PC-9 (cell line): ENCODE data around the gene LHX6. TPM values are rescaled to one million over a fixed set of nuclear protein-coding genes. Genes with fewer than 3 reads are reported as not detected.

ENCODE experiments used
- BruUV-seq: library from RNA; stranded (reverse); fragments of 400-500 nt; replicated peaks from 2 replicates; lab custom pipeline; 2021; lab: Mats Ljungman, UMichigan
- CTCF ChIA-PET: fragments of 300-600 bp; sonication (Branson Sonifier 250); formaldehyde crosslinking; loops from one replicate; lab custom pipeline; 2022; ENCODE audit warnings: antibody characterized with exemption; lab: Charles Lee
- POLR2A ChIA-PET: fragments of 300-600 bp; sonication (Branson Sonifier 250); formaldehyde crosslinking; loops from one replicate; lab custom pipeline; 2022; ENCODE audit warnings: antibody characterized with exemption; ENCODE audit not compliant: unreplicated experiment; lab: Charles Lee
- DNase-seq, 2 experiments: peaks; one replicate each; pipeline versions ENCODE4 v3.0.0 to v3.0.0-alpha.2; 2015 to 2022; ENCODE audit warnings: mixed read lengths in 1 of 2
- H2AFZ ChIP-seq: fragments of 200-600 bp; sonication (generic); 2 replicates; pipeline ENCODE4 v1.8.1; 2017; ENCODE audit warnings: antibody characterized with exemption
- H3F3A ChIP-seq: fragments of 200-600 bp; sonication (generic); 2 replicates; pipeline ENCODE4 v1.8.1; 2017; ENCODE audit warnings: antibody characterized with exemption, mild to moderate bottlenecking, low read depth; ENCODE audit not compliant: insufficient read depth
- H3K27ac ChIP-seq: fragments of 200-600 bp; sonication (generic); 2 replicates; pipeline ENCODE4 v1.6.1; 2016; ENCODE audit warnings: mixed run types
- H3K27me3 ChIP-seq: fragments of 200-600 bp; sonication (generic); 2 replicates; pipeline ENCODE4 v1.6.1; 2016; ENCODE audit warnings: low read depth, mixed run types; ENCODE audit not compliant: insufficient read depth
- H3K36me3 ChIP-seq: fragments of 200-600 bp; sonication (generic); 2 replicates; pipeline ENCODE4 v1.6.1; 2016; ENCODE audit warnings: low read depth, mixed run types
- H3K4me1 ChIP-seq: fragments of 200-600 bp; sonication (generic); replicated peaks from 2 replicates; pipeline ENCODE4 v1.6.1; 2016; ENCODE audit warnings: mixed run types; ENCODE audit not compliant: insufficient read depth
- H3K4me2 ChIP-seq: fragments of 200-600 bp; sonication (generic); 2 replicates; pipeline ENCODE4 v1.6.1; 2017; ENCODE audit warnings: mixed run types
- H3K4me3 ChIP-seq: fragments of 200-600 bp; sonication (generic); 2 replicates; pipeline ENCODE4 v1.6.1; 2016; ENCODE audit warnings: mixed run types
- H3K79me2 ChIP-seq: fragments of 200-600 bp; sonication (generic); 2 replicates; pipeline ENCODE4 v1.6.1; 2017; ENCODE audit warnings: low read depth, mixed run types
- H3K9me2 ChIP-seq: fragments of 200-600 bp; sonication (generic); 2 replicates; pipeline ENCODE4 v1.8.1; 2017; ENCODE audit warnings: mild to moderate bottlenecking; ENCODE audit not compliant: insufficient read depth
- H3K9me3 ChIP-seq: fragments of 200-600 bp; sonication (generic); 2 replicates; pipeline ENCODE4 v1.8.1; 2016; ENCODE audit warnings: low read depth; ENCODE audit not compliant: insufficient read depth
- H4K20me1 ChIP-seq: fragments of 200-600 bp; sonication (generic); 2 replicates; pipeline ENCODE4 v1.8.1; 2017; ENCODE audit not compliant: insufficient read depth
- EZH2 ChIP-seq: fragments of 200-600 bp; sonication (generic); IDR thresholded peaks from 2 replicates; pipeline ENCODE4 v1.8.0; 2017; ENCODE audit warnings: antibody characterized with exemption, low read depth
- intact Hi-C: fragments of 100-400 bp; cut with micrococcal nuclease; formaldehyde crosslinking; loops from one replicate; pipeline ENCODE4 v1.10.0; 2022; ENCODE audit not compliant: unreplicated experiment
- total RNA-seq: library from RNA; stranded (reverse); gene quantifications from 2 replicates; pipeline ENCODE4 v1.2.3, GENCODE V29; 2021
- TF ChIP-seq, protein P1 (sequence below): fragments of 200-600 bp; sonication (generic); conservative IDR thresholded peaks from 2 replicates; pipeline ENCODE4 v1.6.1; 2017; ENCODE audit warnings: mixed run types, antibody characterized with exemption, mild to moderate bottlenecking, moderate library complexity

LHX6 gene
- total RNA-seq, 1 experiment from 2014 or later = not detected

DNA sequence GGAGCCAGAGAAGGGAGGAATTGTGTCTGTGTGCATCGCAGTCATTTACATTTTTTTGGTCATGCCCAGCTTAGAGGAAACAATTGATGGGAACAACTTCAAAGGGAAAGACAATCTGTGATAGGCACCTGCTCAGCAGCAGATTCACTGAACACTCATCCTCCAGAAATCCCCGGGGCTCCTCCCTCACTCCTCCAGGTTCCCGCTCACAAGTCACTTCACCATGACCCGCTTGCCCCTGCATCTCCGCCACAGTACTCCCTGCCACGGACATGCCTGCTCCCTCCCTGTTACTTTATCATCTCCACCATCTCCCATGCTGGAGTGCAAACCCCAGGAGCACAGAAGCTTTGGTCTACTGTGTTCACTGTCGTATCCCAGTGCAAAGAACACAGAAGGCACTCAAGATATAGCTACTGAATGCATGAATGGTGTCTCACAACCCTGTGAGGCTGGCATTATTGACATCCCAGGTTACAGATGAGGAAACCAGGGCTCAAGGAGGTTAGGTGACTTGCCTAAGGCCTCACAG is 16.2 kb downstream of the LHX6 start:
- POLR2A ChIA-PET = no interaction called here
- H3K27me3 ChIP-seq = peaks cover 24% of the 10 kb centered on the region

GRCh38 chr9:122209451-122209850 is 19.3 kb downstream of the LHX6 start:
- no peak overlapping the region for H3K4me2 ChIP-seq
- H3K27me3 ChIP-seq = peaks cover 44% of the 10 kb centered on the region
- H3K79me2 ChIP-seq = no peaks in the 10 kb centered on the region
- H2AFZ ChIP-seq = no peak overlapping the region
- H3K27ac ChIP-seq = no peak overlapping the region
- H3K36me3 ChIP-seq = no peaks in the 10 kb centered on the region
- no peaks in the 10 kb centered on the region for H3K9me2 ChIP-seq
- H3K9me3 ChIP-seq = no peaks in the 10 kb centered on the region
- DNase-seq = no peak
- BruUV-seq = no TSS peak
- H3K4me1 ChIP-seq = no peaks in the 10 kb centered on the region
- H4K20me1 ChIP-seq = no peaks in the 10 kb centered on the region
- POLR2A ChIA-PET = no interaction called here
- no peaks in the 10 kb centered on the region for H3F3A ChIP-seq
- no peak for TF ChIP-seq EZH2
- TF ChIP-seq, protein P1, sequence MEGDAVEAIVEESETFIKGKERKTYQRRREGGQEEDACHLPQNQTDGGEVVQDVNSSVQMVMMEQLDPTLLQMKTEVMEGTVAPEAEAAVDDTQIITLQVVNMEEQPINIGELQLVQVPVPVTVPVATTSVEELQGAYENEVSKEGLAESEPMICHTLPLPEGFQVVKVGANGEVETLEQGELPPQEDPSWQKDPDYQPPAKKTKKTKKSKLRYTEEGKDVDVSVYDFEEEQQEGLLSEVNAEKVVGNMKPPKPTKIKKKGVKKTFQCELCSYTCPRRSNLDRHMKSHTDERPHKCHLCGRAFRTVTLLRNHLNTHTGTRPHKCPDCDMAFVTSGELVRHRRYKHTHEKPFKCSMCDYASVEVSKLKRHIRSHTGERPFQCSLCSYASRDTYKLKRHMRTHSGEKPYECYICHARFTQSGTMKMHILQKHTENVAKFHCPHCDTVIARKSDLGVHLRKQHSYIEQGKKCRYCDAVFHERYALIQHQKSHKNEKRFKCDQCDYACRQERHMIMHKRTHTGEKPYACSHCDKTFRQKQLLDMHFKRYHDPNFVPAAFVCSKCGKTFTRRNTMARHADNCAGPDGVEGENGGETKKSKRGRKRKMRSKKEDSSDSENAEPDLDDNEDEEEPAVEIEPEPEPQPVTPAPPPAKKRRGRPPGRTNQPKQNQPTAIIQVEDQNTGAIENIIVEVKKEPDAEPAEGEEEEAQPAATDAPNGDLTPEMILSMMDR = no peak
- H3K4me3 ChIP-seq = no peak overlapping the region
- CTCF ChIA-PET = no interaction called here
- intact Hi-C loops = no loop called here

More for the DNA sequence above, 16.2 kb downstream of the LHX6 start:
- H3K4me2 ChIP-seq = no peak overlapping the region
- H3K4me1 ChIP-seq = no peaks in the 10 kb centered on the region
- peaks cover 4% of the 10 kb centered on the region; the same call in 1 of the 2 replicates for H3F3A ChIP-seq
- TF ChIP-seq EZH2 = no peak
- TF ChIP-seq, protein P1 = no peak
- no peak overlapping the region for H3K4me3 ChIP-seq
- H3K27ac ChIP-seq = no peak overlapping the region
- DNase-seq = no peak
- no TSS peak for BruUV-seq
- no peaks in the 10 kb centered on the region for H3K9me3 ChIP-seq
- CTCF ChIA-PET = no interaction called here
- no peaks in the 10 kb centered on the region for H4K20me1 ChIP-seq
- no peak overlapping the region for H2AFZ ChIP-seq
- no peaks in the 10 kb centered on the region for H3K79me2 ChIP-seq
- H3K36me3 ChIP-seq = no peaks in the 10 kb centered on the region
- H3K9me2 ChIP-seq = no peaks in the 10 kb centered on the region
- intact Hi-C loops = no loop called here

GRCh38 chr9:122207096-122207495 is 21.7 kb downstream of the LHX6 start:
- intact Hi-C loops = no loop called here
- Histone ChIP-seq H3K36me3 (no peaks in the 10 kb centered on the region), H3F3A (no peaks in the 10 kb centered on the region), H3K27me3 (peaks cover 44% of the 10 kb centered on the region), H2AFZ (no peak overlapping the region), H3K4me2 (no peak overlapping the region), H3K4me3 (no peak overlapping the region), H3K27ac (no peak overlapping the region), H3K9me2 (no peaks in the 10 kb centered on the region), H3K79me2 (no peaks in the 10 kb centered on the region), H3K4me1 (no peaks in the 10 kb centered on the region), H4K20me1 (no peaks in the 10 kb centered on the region), H3K9me3 (no peaks in the 10 kb centered on the region)
- POLR2A ChIA-PET = no interaction called here
- no peak for DNase-seq
- no TSS peak for BruUV-seq
- TF ChIP-seq, protein P1 = no peak
- TF ChIP-seq EZH2 = no peak
- CTCF ChIA-PET = interaction anchor here (0.5 kb wide), 1 partner anchor 27 kb away, joined by 7 read pairs; no protein-coding TSS in a partner anchor
